ENCODE data around the gene CXorf49B. TPM values are rescaled to one million over a fixed set of nuclear protein-coding genes. Genes with fewer than 3 reads are reported as not detected.
"Not testable (repeated sequence)": the region's sequence is repeated elsewhere in the genome, so short reads cannot be mapped to it uniquely, and the experiment has no call there.

CXorf49B gene
- total and polyA plus RNA-seq, 3 experiments from 2014 or later, result not detected

DNA sequence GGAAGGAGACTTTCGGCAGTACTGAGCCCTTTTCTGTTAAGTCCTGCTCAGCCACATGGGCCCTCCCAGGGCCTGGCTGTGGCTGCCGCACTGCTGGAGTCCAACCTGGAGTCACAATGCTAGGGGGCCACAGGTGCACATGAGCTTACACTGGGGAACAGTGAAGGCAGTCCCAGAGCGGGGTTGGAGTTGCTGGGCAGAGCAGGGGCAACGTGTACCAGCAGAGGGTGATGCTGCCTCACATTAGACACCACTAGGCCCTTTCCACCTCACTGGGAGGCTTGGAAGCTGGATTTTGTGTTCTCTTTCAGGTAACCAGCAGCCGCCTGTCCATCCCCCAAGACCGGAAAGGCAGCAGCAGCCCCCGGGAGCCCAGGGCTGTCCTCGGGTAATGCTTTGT lies 2.5 kb downstream of the CXorf49B start:
- H3K27me3 Mint-ChIP-seq; DNase-seq; POLR2A ChIA-PET; H3K36me3 Mint-ChIP-seq; H3K4me3 Mint-ChIP-seq; H3K4me1 ChIP-seq (ENCODE audit: insufficient read depth, low read length); CTCF ChIA-PET; H3K27me3 ChIP-seq (ENCODE audit: insufficient read depth, low read length, poor library complexity, severe bottlenecking); H3K9me3 ChIP-seq (ENCODE audit: low read length); H3K9me3 Mint-ChIP-seq; H3K27ac Mint-ChIP-seq; H3K4me3 ChIP-seq (ENCODE audit: low read length); H3K27ac ChIP-seq (ENCODE audit: low read depth, low read length); H3K36me3 ChIP-seq (ENCODE audit: insufficient read depth, low read length); H3K4me1 Mint-ChIP-seq: not testable (repeated sequence)

- H3K9me3 Mint-ChIP-seq; H3K27ac Mint-ChIP-seq; POLR2A ChIA-PET; H3K36me3 Mint-ChIP-seq; DNase-seq; H3K27me3 Mint-ChIP-seq; H3K36me3 ChIP-seq (ENCODE audit: insufficient read depth, low read length); H3K27ac ChIP-seq (ENCODE audit: low read depth, low read length); H3K27me3 ChIP-seq (ENCODE audit: insufficient read depth, low read length, poor library complexity, severe bottlenecking); H3K4me3 Mint-ChIP-seq; H3K4me1 ChIP-seq (ENCODE audit: insufficient read depth, low read length); H3K4me3 ChIP-seq (ENCODE audit: low read length); H3K9me3 ChIP-seq (ENCODE audit: low read length); H3K4me1 Mint-ChIP-seq; CTCF ChIA-PET: not testable (repeated sequence)
Measured at GRCh38 chrX:71767134-71767533, 4.0 kb downstream of the CXorf49B start.

DNA sequence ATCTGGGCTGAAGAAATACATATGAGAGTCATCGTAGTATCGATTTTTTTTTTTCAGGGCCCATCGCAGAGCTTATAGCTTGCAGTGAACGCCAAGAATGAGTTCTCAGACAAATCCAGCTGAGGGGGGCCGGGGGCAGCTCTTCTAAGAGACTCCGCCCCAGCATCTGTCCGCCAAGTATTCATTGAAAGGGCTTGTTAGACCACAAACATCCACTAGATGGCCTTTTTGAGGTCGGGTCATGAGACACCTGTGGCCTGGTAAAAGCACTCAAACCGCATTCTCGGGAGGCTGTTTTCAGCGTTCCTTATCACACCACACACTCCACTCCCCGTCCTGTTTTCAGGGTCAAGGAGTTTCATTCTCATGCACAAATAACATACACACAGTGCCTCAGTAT lies 15.2 kb downstream of the CXorf49B start:
- H3K36me3 ChIP-seq (ENCODE audit: insufficient read depth, low read length); DNase-seq; H3K9me3 ChIP-seq (ENCODE audit: low read length); H3K27me3 ChIP-seq (ENCODE audit: insufficient read depth, low read length, poor library complexity, severe bottlenecking); H3K9me3 Mint-ChIP-seq; H3K27me3 Mint-ChIP-seq; H3K4me1 ChIP-seq (ENCODE audit: insufficient read depth, low read length); H3K4me3 ChIP-seq (ENCODE audit: low read length); CTCF ChIA-PET; H3K4me1 Mint-ChIP-seq; H3K4me3 Mint-ChIP-seq; H3K27ac Mint-ChIP-seq; H3K36me3 Mint-ChIP-seq; POLR2A ChIA-PET; H3K27ac ChIP-seq (ENCODE audit: low read depth, low read length): not testable (repeated sequence)

DNA sequence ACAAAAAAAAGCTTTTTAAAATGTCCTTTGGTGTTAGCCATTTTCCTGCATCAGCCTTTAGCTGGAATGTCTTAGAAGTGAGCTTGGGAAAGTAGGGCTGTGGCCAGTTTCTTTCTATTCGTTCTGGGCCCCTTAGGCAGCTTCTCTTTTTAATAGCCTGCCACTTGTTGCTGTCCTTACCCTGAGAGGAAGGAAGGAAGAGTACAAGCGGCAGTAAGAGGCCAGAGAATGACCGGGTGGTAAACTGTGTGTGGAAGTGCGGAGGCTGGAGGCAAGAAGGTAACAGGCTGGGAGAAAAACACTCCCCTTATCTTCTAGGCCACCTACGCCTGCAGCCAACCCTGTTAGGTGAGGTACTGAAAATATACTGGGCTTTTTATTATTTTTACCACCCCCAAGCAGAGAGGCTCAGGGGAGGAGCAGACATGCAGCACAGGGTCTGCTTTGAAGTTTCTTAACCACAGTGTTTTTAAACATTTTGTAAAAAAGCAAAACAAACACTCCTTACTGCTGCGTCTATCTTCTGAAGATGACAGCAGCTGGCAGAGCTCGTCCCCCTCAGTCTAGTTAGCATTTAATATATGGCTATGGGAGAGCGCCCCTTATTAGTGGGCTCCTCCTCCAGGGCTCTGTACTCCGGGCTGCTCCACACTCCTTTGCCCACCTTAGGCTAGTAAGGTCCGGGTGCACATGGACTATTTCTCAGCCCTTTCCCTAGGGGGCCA lies 19.2 kb downstream of the CXorf49B start:
- H3K27ac Mint-ChIP-seq; CTCF ChIA-PET; H3K4me1 ChIP-seq (ENCODE audit: insufficient read depth, low read length); H3K36me3 Mint-ChIP-seq; H3K36me3 ChIP-seq (ENCODE audit: insufficient read depth, low read length); H3K27me3 ChIP-seq (ENCODE audit: insufficient read depth, low read length, poor library complexity, severe bottlenecking); DNase-seq; H3K4me1 Mint-ChIP-seq; H3K4me3 Mint-ChIP-seq; H3K27me3 Mint-ChIP-seq; H3K4me3 ChIP-seq (ENCODE audit: low read length); POLR2A ChIA-PET; H3K9me3 ChIP-seq (ENCODE audit: low read length); H3K9me3 Mint-ChIP-seq; H3K27ac ChIP-seq (ENCODE audit: low read depth, low read length): not testable (repeated sequence)

- H3K27me3 Mint-ChIP-seq; H3K27ac ChIP-seq (ENCODE audit: low read depth, low read length); H3K36me3 ChIP-seq (ENCODE audit: insufficient read depth, low read length); H3K4me1 ChIP-seq (ENCODE audit: insufficient read depth, low read length); H3K27ac Mint-ChIP-seq; CTCF ChIA-PET; H3K4me1 Mint-ChIP-seq; H3K4me3 ChIP-seq (ENCODE audit: low read length); H3K27me3 ChIP-seq (ENCODE audit: insufficient read depth, low read length, poor library complexity, severe bottlenecking); H3K9me3 Mint-ChIP-seq; H3K36me3 Mint-ChIP-seq; H3K4me3 Mint-ChIP-seq; H3K9me3 ChIP-seq (ENCODE audit: low read length); DNase-seq; POLR2A ChIA-PET: not testable (repeated sequence)
Measured at GRCh38 chrX:71782950-71783299, 19.8 kb downstream of the CXorf49B start.

- H3K4me3 ChIP-seq (ENCODE audit: low read length); H3K27me3 Mint-ChIP-seq; POLR2A ChIA-PET; H3K27ac Mint-ChIP-seq; H3K36me3 ChIP-seq (ENCODE audit: insufficient read depth, low read length); H3K27ac ChIP-seq (ENCODE audit: low read depth, low read length); H3K9me3 ChIP-seq (ENCODE audit: low read length); DNase-seq; H3K9me3 Mint-ChIP-seq; H3K4me1 Mint-ChIP-seq; H3K27me3 ChIP-seq (ENCODE audit: insufficient read depth, low read length, poor library complexity, severe bottlenecking); CTCF ChIA-PET; H3K36me3 Mint-ChIP-seq; H3K4me3 Mint-ChIP-seq; H3K4me1 ChIP-seq (ENCODE audit: insufficient read depth, low read length): not testable (repeated sequence)
Measured at GRCh38 chrX:71783569-71784347, 20.6 kb downstream of the CXorf49B start.

DNA sequence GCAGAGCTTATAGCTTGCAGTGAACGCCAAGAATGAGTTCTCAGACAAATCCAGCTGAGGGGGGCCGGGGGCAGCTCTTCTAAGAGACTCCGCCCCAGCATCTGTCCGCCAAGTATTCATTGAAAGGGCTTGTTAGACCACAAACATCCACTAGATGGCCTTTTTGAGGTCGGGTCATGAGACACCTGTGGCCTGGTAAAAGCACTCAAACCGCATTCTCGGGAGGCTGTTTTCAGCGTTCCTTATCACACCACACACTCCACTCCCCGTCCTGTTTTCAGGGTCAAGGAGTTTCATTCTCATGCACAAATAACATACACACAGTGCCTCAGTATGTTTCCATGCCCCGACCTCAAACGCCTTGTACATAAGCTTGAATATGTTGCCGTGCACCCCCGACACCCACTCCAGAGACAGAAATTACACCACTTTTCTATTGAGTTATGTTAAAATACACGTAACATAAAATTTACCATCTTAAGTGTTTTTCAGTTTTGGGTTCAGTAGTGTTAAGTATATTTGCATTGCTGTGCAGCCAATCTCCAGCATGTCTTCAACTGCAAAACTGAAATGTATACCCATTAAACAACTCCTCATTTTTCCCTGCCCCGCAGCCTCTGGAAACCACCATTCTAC lies 21.3 kb downstream of the CXorf49B start:
- H3K27ac Mint-ChIP-seq; POLR2A ChIA-PET; H3K36me3 ChIP-seq (ENCODE audit: insufficient read depth, low read length); H3K27me3 ChIP-seq (ENCODE audit: insufficient read depth, low read length, poor library complexity, severe bottlenecking); H3K4me3 ChIP-seq (ENCODE audit: low read length); DNase-seq; H3K4me3 Mint-ChIP-seq; H3K9me3 Mint-ChIP-seq; H3K27me3 Mint-ChIP-seq; H3K9me3 ChIP-seq (ENCODE audit: low read length); H3K4me1 Mint-ChIP-seq; CTCF ChIA-PET; H3K4me1 ChIP-seq (ENCODE audit: insufficient read depth, low read length); H3K36me3 Mint-ChIP-seq; H3K27ac ChIP-seq (ENCODE audit: low read depth, low read length): not testable (repeated sequence)

- POLR2A ChIA-PET, H3K4me3 Mint-ChIP-seq: not testable (repeated sequence)
Measured at GRCh38 chrX:71806450-71806849, 43.3 kb downstream of the CXorf49B start.

More at GRCh38 chrX:71806450-71806849, 43.3 kb downstream of the CXorf49B start:
- H3K36me3 Mint-ChIP-seq; H3K27ac Mint-ChIP-seq; H3K4me3 ChIP-seq (ENCODE audit: low read length); DNase-seq; H3K36me3 ChIP-seq (ENCODE audit: insufficient read depth, low read length); H3K9me3 ChIP-seq (ENCODE audit: low read length); H3K4me1 ChIP-seq (ENCODE audit: insufficient read depth, low read length); H3K4me1 Mint-ChIP-seq; CTCF ChIA-PET; H3K9me3 Mint-ChIP-seq; H3K27ac ChIP-seq (ENCODE audit: low read depth, low read length); H3K27me3 ChIP-seq (ENCODE audit: insufficient read depth, low read length, poor library complexity, severe bottlenecking): not testable (repeated sequence)
- H3K27me3 Mint-ChIP-seq, result peaks cover 5 to 16% of the 10 kb centered on the region in 2 donors

Measured in CD8-positive, alpha-beta memory T cell (primary cell).